Daoy (cell line): ENCODE measurements around the gene ZBTB37. TPM values are rescaled to one million over a fixed set of nuclear protein-coding genes. Genes with fewer than 3 reads are reported as not detected.
"Not testable (repeated sequence)": the region's sequence is repeated elsewhere in the genome, so short reads cannot be mapped to it uniquely, and the experiment has no call there.

Experiments
- DNase-seq: peaks from one replicate; pipeline ENCODE4 v3.0.0-alpha.2; 2015; ENCODE audit warnings: low read depth
- total RNA-seq: library from RNA; depleted of rRNA; stranded (reverse); fragments of >200 nt; shearing (Covaris generic); gene quantifications from 2 replicates; pipeline ENCODE4 v1.2.3, GENCODE V29; 2014; rRNA removed

The ZBTB37 gene
- total RNA-seq, 1 experiment from 2014 or later: 3.2 TPM

- DNase-seq: no peak
Observed at GRCh38 chr1:173903827-173904531, 35.8 kb downstream of the ZBTB37 start.

GRCh38 chr1:173913111-173913510, 44.9 kb downstream of the ZBTB37 start:
- DNase-seq: no peak

GRCh38 chr1:173914366-173914871, 46.2 kb downstream of the ZBTB37 start:
- peak; percentile 51 for DNase-seq

- no peak for DNase-seq
Observed at GRCh38 chr1:173915596-173915995, 47.4 kb downstream of the ZBTB37 start.

GRCh38 chr1:173916667-173917066, 48.5 kb downstream of the ZBTB37 start:
- DNase-seq: no peak

GRCh38 chr1:173917149-173917548, 49.0 kb downstream of the ZBTB37 start, which contains the start of gene SERPINC1:
Gene SERPINC1, minus strand, starts transcription at chr1:173917327. Its CDS starts 68 bp downstream, at chr1:173917259.
- no peak for DNase-seq

- DNase-seq: no peak
Observed at GRCh38 chr1:173917635-173918493, 49.7 kb downstream of the ZBTB37 start.

GRCh38 chr1:173920861-173921260, 52.7 kb downstream of the ZBTB37 start:
- DNase-seq: no peak

- DNase-seq: no peak
Observed at GRCh38 chr1:173925306-173926242, 57.4 kb downstream of the ZBTB37 start.

GRCh38 chr1:173930541-173930940, 62.4 kb downstream of the ZBTB37 start:
- DNase-seq: not testable (repeated sequence)

GRCh38 chr1:173934440-173934839, 66.3 kb downstream of the ZBTB37 start:
- no peak for DNase-seq

GRCh38 chr1:173937062-173937461, 68.9 kb downstream of the ZBTB37 start:
- DNase-seq: no peak

- DNase-seq: no peak
Observed at GRCh38 chr1:173946380-173946921, 78.3 kb downstream of the ZBTB37 start.

GRCh38 chr1:173948594-173948993, 80.4 kb downstream of the ZBTB37 start:
- DNase-seq: no peak

Other genes with a start within 250 kb of the ZBTB37 start
- gene TEX50, start 233.0 kb upstream of the ZBTB37 start, total RNA-seq: not detected in 2 replicates
- 0.23 and 1.2 TPM in 2 replicates for gene ANKRD45, start 198.5 kb upstream of the ZBTB37 start, total RNA-seq
- 10.5 and 14.3 TPM in 2 replicates for gene KLHL20, start 153.4 kb upstream of the ZBTB37 start, total RNA-seq
- gene DARS2, start 43.7 kb upstream of the ZBTB37 start, total RNA-seq: 37.9 and 42.2 TPM in 2 replicates
- gene CENPL, start 43.5 kb upstream of the ZBTB37 start, total RNA-seq: 40.6 and 50.7 TPM in 2 replicates
- 584 and 698 TPM in 2 replicates for gene GAS5, start 391 bp upstream of the ZBTB37 start, total RNA-seq
- not detected in 2 replicates for gene SERPINC1, start 48.9 kb downstream of the ZBTB37 start, total RNA-seq
- gene RC3H1, start 154.0 kb downstream of the ZBTB37 start, total RNA-seq: 9.2 and 11.5 TPM in 2 replicates